Right cardiac atrium (tissue), 5 donors: ENCODE measurements around the gene ALPK3. TPM values are rescaled to one million over a fixed set of nuclear protein-coding genes. Genes with fewer than 3 reads are reported as not detected.

Source experiments
- ATAC-seq, 2 donors: fragments of 200-7000 bp; cut with Tn5 transposase; one replicate each; pipeline versions ENCODE4 v1.8.0 to v1.9.1; 2020; ENCODE audit warnings: moderate library complexity in 2 of 2, mild to moderate bottlenecking in 1 of 2
- DNase-seq, 3 donors: peaks; one replicate each; pipeline ENCODE4 v3.0.0-alpha.2; 2020
- H3K27ac ChIP-seq: one replicate; pipeline ENCODE4 v1.5.1; 2013; ENCODE audit warnings: mild to moderate bottlenecking, low read length, control low read depth, moderate library complexity
- H3K27me3 ChIP-seq: one replicate; pipeline ENCODE4 v1.6.1; 2013; ENCODE audit not compliant: control insufficient read depth, insufficient read depth
- H3K4me1 ChIP-seq: one replicate; pipeline ENCODE4 v1.6.1; 2013; ENCODE audit warnings: low read length; ENCODE audit not compliant: control insufficient read depth, insufficient read depth
- H3K4me3 ChIP-seq: one replicate; pipeline ENCODE4 v1.5.1; 2013; ENCODE audit warnings: low read length, control low read depth
- H3K9me3 ChIP-seq: one replicate; pipeline ENCODE4 v1.6.1; 2013; ENCODE audit warnings: low read length; ENCODE audit not compliant: control insufficient read depth
- WGBS: extraction: QIAGEN DNeasy Blood & Tissue Kit; methylation state at CpG from one replicate; pipeline ENCODE4 v1.1.7; 2013; 5-methylcytosine and 5-hydroxymethylcytosine counted together
- intact Hi-C, 4 donors: fragments of 100-400 bp; cut with DNase I; formaldehyde crosslinking; loops; one replicate each; pipeline versions ENCODE4 v1.11.0 to v1.14.0; 2022 to 2023
- long read RNA-seq, 4 donors: library from polyadenylated mRNA; unstranded; transcript quantifications; one replicate each; pipeline ENCODE4 v2.0.0, GENCODE V29; 2020 to 2021
- polyA plus RNA-seq: library from polyadenylated mRNA; stranded (reverse); fragments of 200-250 nt; gene quantifications from one replicate; pipeline ENCODE4 v1.2.3, GENCODE V29; 2013
- total RNA-seq, 4 donors: library from RNA; stranded (reverse); fragmentation: NEBNext Ultra II Directional; extraction: Animal tissue kit (Norgen Biotek cat#: 25700); gene quantifications; one replicate each; pipeline ENCODE4 v1.2.1, GENCODE V29; 2021
- donor health status: healthy with polysubstance abuse.
- donor health status: DM: no; HTN: yes; CAD: no.
- donor health status: DM: no; HTN: no; CAD: no.
- donor health status: DM: no; HTN: yes; CAD: no; lungs with severe emphysema.
- donor health status: DM: yes; HTN: yes; CAD: no.

ALPK3 gene, protein sequence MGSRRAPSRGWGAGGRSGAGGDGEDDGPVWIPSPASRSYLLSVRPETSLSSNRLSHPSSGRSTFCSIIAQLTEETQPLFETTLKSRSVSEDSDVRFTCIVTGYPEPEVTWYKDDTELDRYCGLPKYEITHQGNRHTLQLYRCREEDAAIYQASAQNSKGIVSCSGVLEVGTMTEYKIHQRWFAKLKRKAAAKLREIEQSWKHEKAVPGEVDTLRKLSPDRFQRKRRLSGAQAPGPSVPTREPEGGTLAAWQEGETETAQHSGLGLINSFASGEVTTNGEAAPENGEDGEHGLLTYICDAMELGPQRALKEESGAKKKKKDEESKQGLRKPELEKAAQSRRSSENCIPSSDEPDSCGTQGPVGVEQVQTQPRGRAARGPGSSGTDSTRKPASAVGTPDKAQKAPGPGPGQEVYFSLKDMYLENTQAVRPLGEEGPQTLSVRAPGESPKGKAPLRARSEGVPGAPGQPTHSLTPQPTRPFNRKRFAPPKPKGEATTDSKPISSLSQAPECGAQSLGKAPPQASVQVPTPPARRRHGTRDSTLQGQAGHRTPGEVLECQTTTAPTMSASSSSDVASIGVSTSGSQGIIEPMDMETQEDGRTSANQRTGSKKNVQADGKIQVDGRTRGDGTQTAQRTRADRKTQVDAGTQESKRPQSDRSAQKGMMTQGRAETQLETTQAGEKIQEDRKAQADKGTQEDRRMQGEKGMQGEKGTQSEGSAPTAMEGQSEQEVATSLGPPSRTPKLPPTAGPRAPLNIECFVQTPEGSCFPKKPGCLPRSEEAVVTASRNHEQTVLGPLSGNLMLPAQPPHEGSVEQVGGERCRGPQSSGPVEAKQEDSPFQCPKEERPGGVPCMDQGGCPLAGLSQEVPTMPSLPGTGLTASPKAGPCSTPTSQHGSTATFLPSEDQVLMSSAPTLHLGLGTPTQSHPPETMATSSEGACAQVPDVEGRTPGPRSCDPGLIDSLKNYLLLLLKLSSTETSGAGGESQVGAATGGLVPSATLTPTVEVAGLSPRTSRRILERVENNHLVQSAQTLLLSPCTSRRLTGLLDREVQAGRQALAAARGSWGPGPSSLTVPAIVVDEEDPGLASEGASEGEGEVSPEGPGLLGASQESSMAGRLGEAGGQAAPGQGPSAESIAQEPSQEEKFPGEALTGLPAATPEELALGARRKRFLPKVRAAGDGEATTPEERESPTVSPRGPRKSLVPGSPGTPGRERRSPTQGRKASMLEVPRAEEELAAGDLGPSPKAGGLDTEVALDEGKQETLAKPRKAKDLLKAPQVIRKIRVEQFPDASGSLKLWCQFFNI (N-terminal part only)
- total RNA-seq = 10 to 100 TPM; 72.1 to 95.2 (median 78.6) TPM
- polyA plus RNA-seq = 65.8 TPM
- long read RNA-seq, donor 1, partial matches to known transcripts = 21 of 76 reads
- long read RNA-seq, donor 1, other reads (novel, unspliced or antisense) = 54 of 76 reads
- long read RNA-seq, donor 2, full-length matches to known transcripts = 4 of 55 reads
- long read RNA-seq, donor 2, partial matches to known transcripts = 44 of 55 reads
- long read RNA-seq, donor 2, other reads (novel, unspliced or antisense) = 7 of 55 reads
- long read RNA-seq, donor 3, full-length matches to known transcripts = 3 of 95 reads
- long read RNA-seq, donor 3, partial matches to known transcripts = 15 of 95 reads
- long read RNA-seq, donor 3, other reads (novel, unspliced or antisense) = 77 of 95 reads
- long read RNA-seq, donor 4, full-length matches to known transcripts = 11 of 57 reads
- long read RNA-seq, donor 4, partial matches to known transcripts = 41 of 57 reads
- long read RNA-seq, donor 4, other reads (novel, unspliced or antisense) = 5 of 57 reads

DNA sequence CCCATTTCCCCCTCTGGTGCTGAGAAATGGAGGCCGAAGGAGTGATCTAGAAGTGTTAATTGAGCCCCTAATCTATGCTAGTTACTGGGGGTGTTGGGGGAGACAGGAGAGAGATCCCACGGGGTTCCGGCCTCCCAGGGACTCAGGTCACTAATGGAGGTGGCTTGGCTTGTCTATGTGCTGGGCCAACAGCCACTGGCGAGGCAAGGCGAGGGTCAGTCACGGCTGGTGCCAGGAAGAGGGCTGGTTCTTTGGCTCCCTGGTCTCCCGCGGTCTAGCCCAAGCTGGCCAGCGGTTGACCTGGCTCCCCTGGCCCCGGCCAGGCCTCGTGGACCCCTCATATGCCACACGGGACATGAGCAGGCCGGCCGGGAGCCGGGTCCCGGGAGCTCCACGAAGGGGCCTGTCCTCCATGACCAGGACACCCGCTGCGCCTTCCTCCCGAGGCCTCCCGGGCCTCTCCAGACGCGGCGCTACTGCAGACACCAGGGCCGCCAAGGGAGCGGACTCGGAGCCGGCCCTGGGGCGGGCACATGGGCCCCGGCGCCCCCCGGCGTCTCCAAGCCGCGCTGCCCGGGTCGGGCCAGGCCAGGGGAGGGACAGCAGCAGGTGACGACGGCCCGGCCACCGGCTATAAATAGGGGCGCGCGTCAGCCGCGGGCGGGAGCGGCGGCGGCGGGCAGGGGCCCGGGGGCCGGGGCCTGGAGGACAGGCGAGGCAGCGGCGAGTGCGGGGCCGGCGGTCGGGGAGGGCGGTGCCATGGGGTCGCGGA is at the start of gene ALPK3:
TSS of gene ALPK3 (plus strand) at position 663 of the 772 bp plus-strand sequence. CDS start at position 760, 97 bp downstream.
- WGBS = 16% methylated on average over 63 of the region's 63 CpGs
- Histone ChIP-seq H3K9me3 (no peaks in the 10 kb centered on the region), H3K27me3 (no peaks in the 10 kb centered on the region), H3K4me1 (peaks cover 26% of the 10 kb centered on the region), H3K4me3 (peak within 1 kb of the TSS; percentile 67), H3K27ac (peak within 1 kb of the TSS; percentile 95)
- ATAC-seq = peak; percentile 72 to 74
- peak; percentile 78 to 91 (median 88) for DNase-seq
- intact Hi-C loops = loop anchor here in 3 of 4 donors (10.0 kb wide), 2 partner anchors 62 to 162 kb away; partner anchors contain the start of genes NMB (in 1 of the 3) and WDR73 (in 1 of the 3)

DNA sequence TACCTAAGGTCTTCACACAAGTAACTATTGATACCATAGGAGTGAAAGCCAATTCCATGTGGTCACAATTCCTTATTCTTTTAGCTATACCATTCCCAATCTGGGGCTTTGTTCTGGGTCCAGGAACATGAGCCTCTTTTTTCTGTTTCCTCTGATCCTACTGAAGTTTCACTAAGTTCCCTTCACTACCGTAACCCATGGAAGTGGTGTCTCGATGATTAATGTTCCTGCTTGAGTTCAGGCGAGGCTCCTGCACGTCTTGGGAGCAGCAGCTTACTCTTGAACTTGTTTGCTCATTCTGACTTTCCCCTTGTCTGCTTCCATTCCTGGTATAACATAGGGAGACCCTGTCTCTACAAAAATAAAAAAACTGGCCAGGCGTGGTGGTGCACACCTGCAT is 45.1 kb upstream of the ALPK3 start:
- no peak for ATAC-seq
- 68% methylated on average over 5 of the region's 5 CpGs for WGBS
- Histone ChIP-seq H3K9me3 (no peaks in the 10 kb centered on the region), H3K27ac (no peak overlapping the region), H3K27me3 (no peaks in the 10 kb centered on the region), H3K4me3 (no peak overlapping the region), H3K4me1 (peaks cover 3% of the 10 kb centered on the region)
- intact Hi-C loops = no loop called here
- no peak for DNase-seq

DNA sequence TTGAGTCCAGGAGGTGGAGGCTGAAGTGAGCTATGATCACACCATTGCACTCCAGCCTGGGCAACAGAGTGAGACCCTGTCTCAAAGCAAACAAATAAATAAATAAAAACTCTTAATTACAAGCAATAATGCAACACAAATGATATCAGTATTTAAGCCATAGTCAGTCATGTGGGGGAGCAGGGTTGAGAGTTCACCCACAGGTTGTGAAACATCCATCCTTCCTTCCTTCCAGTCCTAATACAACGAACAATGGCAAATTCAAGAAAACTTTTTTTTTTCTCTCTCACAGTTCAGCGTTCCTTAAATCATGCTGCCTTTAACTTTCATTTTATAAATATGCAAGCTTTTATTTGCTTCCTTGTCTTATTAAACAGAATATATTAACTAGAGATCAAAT is 44.7 kb upstream of the ALPK3 start:
- DNase-seq = no peak
- no peak for ATAC-seq
- Histone ChIP-seq H3K4me3 (no peak overlapping the region), H3K27me3 (no peaks in the 10 kb centered on the region), H3K27ac (no peak overlapping the region), H3K4me1 (peaks cover 3% of the 10 kb centered on the region), H3K9me3 (no peaks in the 10 kb centered on the region)
- intact Hi-C loops = no loop called here
- 39% methylated on average over 2 of the region's 2 CpGs for WGBS

DNA sequence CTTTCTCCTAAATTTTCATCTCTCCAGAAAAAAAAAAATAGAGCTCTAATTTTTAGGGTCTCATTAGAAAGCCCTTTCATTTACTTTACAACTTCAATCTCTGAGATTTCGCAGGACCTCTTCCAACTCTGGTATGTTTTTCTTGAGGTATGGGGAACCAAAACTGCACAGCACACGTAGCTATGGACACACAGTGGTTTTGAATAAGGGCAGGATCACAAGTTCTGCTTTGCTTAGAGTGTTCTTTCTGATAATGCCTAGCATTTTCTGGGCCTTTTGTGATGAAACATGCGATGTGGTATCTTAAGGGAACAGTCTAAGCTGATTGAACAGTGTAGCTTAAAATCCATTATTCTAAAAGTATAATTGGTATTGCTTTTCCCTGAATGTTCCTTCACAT is 43.4 kb upstream of the ALPK3 start:
- WGBS = 83% methylated on average over 3 of the region's 3 CpGs
- H3K27me3 ChIP-seq = no peaks in the 10 kb centered on the region
- intact Hi-C loops = no loop called here
- DNase-seq (no peak), ATAC-seq (peak in 1 of 2 donors; percentile 26)
- no peak overlapping the region for H3K4me3 ChIP-seq
- no peak overlapping the region for H3K27ac ChIP-seq
- peaks cover 3% of the 10 kb centered on the region for H3K4me1 ChIP-seq
- no peaks in the 10 kb centered on the region for H3K9me3 ChIP-seq

DNA sequence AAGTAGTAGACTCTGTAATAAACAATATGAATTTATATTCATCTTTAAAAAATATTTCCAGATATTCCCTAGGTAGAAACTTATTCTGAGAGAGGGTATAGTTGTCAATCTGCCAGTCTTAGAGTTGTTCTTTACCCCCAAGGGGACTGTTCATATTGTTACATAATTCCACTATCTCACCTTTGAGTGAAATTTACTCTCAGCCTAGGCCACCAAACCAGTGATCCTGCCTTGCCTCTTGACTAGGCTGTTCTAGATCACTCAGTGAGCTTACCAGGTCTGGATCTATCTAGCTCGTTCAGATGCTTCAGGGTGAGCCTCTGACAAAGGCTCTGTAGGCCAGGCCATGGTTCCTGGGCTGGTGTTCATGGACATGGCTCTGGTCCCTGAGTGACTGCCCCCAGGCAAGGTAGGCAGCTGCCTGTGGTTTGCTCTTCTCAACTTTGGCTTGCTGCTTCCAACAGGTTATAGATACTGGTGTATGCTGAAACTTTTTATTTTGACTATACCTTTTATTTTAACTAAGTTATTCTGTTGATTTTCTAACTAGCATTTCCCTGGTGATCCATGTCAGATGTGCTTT is 41.2 kb upstream of the ALPK3 start:
- H3K27ac ChIP-seq = no peak overlapping the region
- 86% methylated on average over 1 of the region's 1 CpG for WGBS
- H3K4me3 ChIP-seq = no peak overlapping the region
- no peak for DNase-seq
- H3K4me1 ChIP-seq = peaks cover 3% of the 10 kb centered on the region
- H3K27me3 ChIP-seq = no peaks in the 10 kb centered on the region
- no peaks in the 10 kb centered on the region for H3K9me3 ChIP-seq
- no peak for ATAC-seq
- intact Hi-C loops = no loop called here

DNA sequence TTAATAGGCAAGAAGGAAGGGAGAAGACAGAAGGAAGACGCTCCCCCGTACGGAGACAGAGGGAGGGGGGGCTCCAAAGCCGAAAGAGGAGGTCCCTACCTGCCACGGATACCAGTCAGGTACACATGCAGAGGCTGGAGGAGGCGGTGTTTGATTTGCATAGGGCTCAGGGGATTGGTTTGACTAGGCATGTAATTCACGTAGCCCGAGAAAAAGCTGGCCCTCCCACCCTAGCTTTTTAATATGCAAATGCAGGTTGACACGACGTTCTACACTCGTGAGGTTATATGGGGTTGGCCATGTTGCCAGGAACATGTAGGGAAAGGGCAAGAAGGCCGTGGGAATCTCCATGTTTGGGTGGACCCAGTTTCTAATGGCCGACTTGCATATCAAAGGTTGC is 39.0 kb upstream of the ALPK3 start:
- 84% methylated on average over 13 of the region's 13 CpGs for WGBS
- Histone ChIP-seq H3K4me1 (no peaks in the 10 kb centered on the region), H3K4me3 (no peak overlapping the region), H3K27me3 (no peaks in the 10 kb centered on the region), H3K9me3 (no peaks in the 10 kb centered on the region), H3K27ac (no peak overlapping the region)
- intact Hi-C loops = no loop called here
- no peak for DNase-seq
- no peak for ATAC-seq

DNA sequence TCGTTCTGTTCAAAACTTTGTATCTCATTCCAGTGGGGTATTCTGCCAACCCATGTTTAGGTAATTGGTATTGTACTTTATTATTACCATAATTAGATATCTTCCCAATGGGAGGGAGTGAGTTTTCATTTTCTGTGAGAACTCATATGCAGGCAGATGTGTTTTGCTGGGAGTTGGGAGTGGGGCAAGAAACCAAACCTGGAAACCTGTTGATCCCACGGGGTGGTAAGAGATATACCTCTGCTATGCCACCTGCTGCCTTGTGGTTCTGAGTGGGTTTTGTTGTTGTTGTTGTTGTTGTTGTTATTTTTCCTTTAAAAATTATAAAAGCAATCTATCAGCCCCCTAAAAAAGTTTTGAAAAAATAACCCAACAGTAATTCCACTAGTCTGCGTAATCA is 36.7 kb upstream of the ALPK3 start:
- 88% methylated on average over 3 of the region's 3 CpGs for WGBS
- no peak for ATAC-seq
- no peak for DNase-seq
- Histone ChIP-seq H3K4me1 (no peaks in the 10 kb centered on the region), H3K27ac (no peak overlapping the region), H3K4me3 (no peak overlapping the region), H3K27me3 (no peaks in the 10 kb centered on the region), H3K9me3 (no peaks in the 10 kb centered on the region)
- intact Hi-C loops = no loop called here

DNA sequence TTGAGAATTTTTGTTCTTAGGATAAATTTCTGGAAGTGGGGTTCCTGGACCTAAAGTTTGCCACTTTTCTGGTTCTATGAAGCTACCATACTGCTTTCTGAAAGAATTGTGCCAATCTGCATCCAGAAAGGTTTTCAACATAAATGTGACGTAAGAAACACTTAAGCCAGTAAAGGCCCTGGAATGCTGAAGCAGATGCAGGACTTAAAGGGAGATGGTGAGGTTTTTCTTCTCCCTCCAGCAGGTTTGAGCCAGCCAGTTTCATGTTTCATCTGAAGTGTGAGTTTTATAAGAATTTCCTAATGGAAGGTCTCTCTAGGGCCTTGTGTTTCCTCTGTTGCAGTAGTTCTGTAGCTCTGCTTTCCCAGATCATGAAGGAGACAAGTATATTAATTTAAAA is 35.7 kb upstream of the ALPK3 start:
- H3K27me3 ChIP-seq = no peaks in the 10 kb centered on the region
- WGBS = 96% methylated on average over 1 of the region's 1 CpG
- no peak for ATAC-seq
- no peak for DNase-seq
- intact Hi-C loops = no loop called here
- H3K4me3 ChIP-seq = no peak overlapping the region
- no peak overlapping the region for H3K27ac ChIP-seq
- H3K4me1 ChIP-seq = peaks cover 8% of the 10 kb centered on the region
- no peaks in the 10 kb centered on the region for H3K9me3 ChIP-seq

DNA sequence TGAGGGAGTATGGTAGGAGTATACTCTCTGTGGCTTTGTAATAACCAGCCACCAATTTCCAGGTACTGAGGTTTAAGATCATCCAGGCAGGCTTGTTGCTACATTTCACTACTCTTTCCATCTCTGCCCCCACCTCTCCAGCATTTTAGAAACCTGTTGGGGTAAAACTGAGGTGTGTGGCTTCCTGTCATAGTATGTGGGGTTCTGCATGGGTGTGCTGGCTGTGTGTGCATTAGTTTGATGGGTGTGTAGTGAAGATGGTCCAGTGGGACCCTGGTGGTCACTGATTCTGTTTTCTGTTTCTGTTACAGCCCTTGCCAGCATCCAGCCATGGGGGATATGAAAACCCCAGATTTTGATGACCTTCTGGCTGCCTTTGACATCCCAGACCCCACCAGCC is 34.8 kb upstream of the ALPK3 start:
- Histone ChIP-seq H3K27ac (no peak overlapping the region), H3K4me1 (peaks cover 11% of the 10 kb centered on the region), H3K27me3 (no peaks in the 10 kb centered on the region), H3K9me3 (no peaks in the 10 kb centered on the region), H3K4me3 (no peak overlapping the region)
- no peak for DNase-seq
- ATAC-seq = no peak
- intact Hi-C loops = no loop called here
